HepG2 (cell line): ENCODE measurements around the gene CALM1. TPM values are rescaled to one million over a fixed set of nuclear protein-coding genes. Genes with fewer than 3 reads are reported as not detected.

ENCODE experiments used
- ATAC-seq: fragments of 200-7000 bp; cut with Tn5 transposase; 3 replicates; pipeline ENCODE4 v1.9.1; 2020; ENCODE audit warnings: mild to moderate bottlenecking, moderate library complexity
- BruUV-seq: library from RNA; stranded (reverse); fragments of 400-500 nt; replicated peaks from 2 replicates; lab custom pipeline; 2021; lab: Mats Ljungman, UMichigan
- CTCF ChIA-PET: fragments of 300-600 bp; formaldehyde crosslinking; extraction: SDS; loops from one replicate; lab custom pipeline; 2021; ENCODE audit warnings: low total read pairs, inconsistent platforms, low intra/inter-chr PET ratio; lab: Yijun Ruan, JAX
- POLR2A ChIA-PET: fragments of 350-600 bp; sonication (Branson Sonifier 250); formaldehyde crosslinking; loops from one replicate; lab custom pipeline; 2020; ENCODE audit warnings: antibody characterized with exemption, inconsistent platforms; lab: Yijun Ruan, JAX
- DNase-seq: peaks from one replicate; pipeline ENCODE4 v3.0.0-alpha.2; 2015; ENCODE audit warnings: low spot score
- FAIRE-seq: peaks from 3 replicates; lab custom pipeline; 2011; peaks lifted over from hg19 to GRCh38; lab: Jason Lieb, UNC
- H2AFZ ChIP-seq: one replicate; pipeline ENCODE4 v1.6.1; 2011; ENCODE audit warnings: low read length, inconsistent platforms
- H3K27ac ChIP-seq: fragments of 300-600 bp; 3 replicates; pipeline ENCODE4 v1.8.0; 2011; ENCODE audit warnings: mixed run types, mild to moderate bottlenecking, mixed read lengths, low read length, inconsistent platforms; ENCODE audit not compliant: insufficient read depth; ENCODE audit errors: extremely low read length
- H3K27me3 ChIP-seq, 2 experiments: fragments of 200-600 bp in 1 of 2; 2 replicates in 1 of 2; 3 replicates in 1 of 2; pipeline versions ENCODE4 v1.6.0 to v1.8.0; 2011; ENCODE audit warnings: low read length in 2 of 2, mild to moderate bottlenecking in 2 of 2, moderate library complexity in 2 of 2, inconsistent platforms in 1 of 2; ENCODE audit not compliant: insufficient read depth in 2 of 2, control insufficient read depth in 1 of 2
- H3K36me3 ChIP-seq, 2 experiments: fragments of 200-600 bp in 1 of 2; replicated peaks in 1 of 2; 2 replicates in 1 of 2; 3 replicates in 1 of 2; pipeline versions ENCODE4 v1.5.1 to v1.8.0; 2011; ENCODE audit warnings: low read length in 2 of 2, inconsistent platforms in 1 of 2; ENCODE audit not compliant: insufficient read depth in 2 of 2, control insufficient read depth in 1 of 2
- H3K4me1 ChIP-seq: 2 replicates; pipeline ENCODE4 v1.5.1; 2012; ENCODE audit warnings: low read length, inconsistent platforms; ENCODE audit not compliant: insufficient read depth
- H3K4me2 ChIP-seq: 2 replicates; pipeline ENCODE4 v1.6.0; 2011; ENCODE audit warnings: low read depth, low read length, inconsistent platforms
- H3K4me3 ChIP-seq, 3 experiments: fragments of 200-600 bp in 1 of 3; sonication (generic), shearing (Covaris generic) in 1 of 3; replicated peaks in 1 of 3; 2 replicates each; pipeline ENCODE4 v1.5.1; 2011 to 2016; ENCODE audit warnings: low read length in 3 of 3, inconsistent platforms in 2 of 3, low read depth in 2 of 3, mild to moderate bottlenecking in 2 of 3, control low read depth in 1 of 3, mixed read lengths in 1 of 3; ENCODE audit not compliant: insufficient read depth in 1 of 3
- H3K79me2 ChIP-seq: one replicate; pipeline ENCODE4 v1.6.1; 2011; ENCODE audit warnings: low read length, inconsistent platforms; ENCODE audit not compliant: insufficient read depth
- H3K9ac ChIP-seq: 2 replicates; pipeline ENCODE4 v1.6.0; 2011; ENCODE audit warnings: mild to moderate bottlenecking, low read depth, low read length, inconsistent platforms; ENCODE audit not compliant: insufficient read depth
- H3K9me3 ChIP-seq: 2 replicates; pipeline ENCODE4 v1.5.1; 2012; ENCODE audit warnings: mild to moderate bottlenecking, low read length
- H4K20me1 ChIP-seq: 2 replicates; pipeline ENCODE4 v1.6.0; 2011; ENCODE audit warnings: inconsistent platforms, mild to moderate bottlenecking, low read length, moderate library complexity; ENCODE audit not compliant: insufficient read depth
- FOSL2 ChIP-seq: sonication (generic); formaldehyde crosslinking; IDR thresholded peaks from 2 replicates; pipeline ENCODE4 v1.4.0; 2020; ENCODE audit warnings: missing genetic modification reagents
- MAFF ChIP-seq: IDR thresholded peaks from 2 replicates; pipeline ENCODE4 v1.6.1; 2011; ENCODE audit warnings: low read depth, low read length, improper control_type of control experiment
- MAFG ChIP-seq: sonication (generic); formaldehyde crosslinking; IDR thresholded peaks from 2 replicates; pipeline ENCODE4 v1.5.1; 2020; ENCODE audit warnings: mild to moderate bottlenecking, missing genetic modification reagents
- MAFK ChIP-seq, 2 experiments: IDR thresholded peaks in 1 of 2; conservative IDR thresholded peaks in 1 of 2; 2 replicates each; pipeline ENCODE4 v1.6.1; 2011; ENCODE audit warnings: improper control_type of control experiment in 2 of 2, low read length in 2 of 2
- MTA1 ChIP-seq: sonication (generic); formaldehyde crosslinking; IDR thresholded peaks from 2 replicates; pipeline ENCODE4 v1.4.0; 2020; ENCODE audit warnings: missing genetic modification reagents, mild to moderate bottlenecking, borderline replicate concordance
- MXD1 ChIP-seq: sonication (generic); formaldehyde crosslinking; IDR thresholded peaks from 2 replicates; pipeline ENCODE4 v1.4.0; 2020; ENCODE audit warnings: mild to moderate bottlenecking, missing genetic modification reagents
- NFE2 ChIP-seq: sonication (generic); formaldehyde crosslinking; IDR thresholded peaks from 2 replicates; pipeline ENCODE4 v1.4.0; 2020; ENCODE audit warnings: missing genetic modification reagents
- NFE2L2 ChIP-seq: fragments of 150-350 bp; IDR thresholded peaks from 2 replicates; pipeline ENCODE4 v1.6.1; 2014; ENCODE audit warnings: low read length
- PHF5A ChIP-seq: IDR thresholded peaks from one replicate; pipeline ENCODE4 v1.6.1; 2018; ENCODE audit warnings: low read depth, missing genetic modification reagents; ENCODE audit not compliant: unreplicated experiment
- RNF2 ChIP-seq: fragments of 450-650 bp; conservative IDR thresholded peaks from 2 replicates; pipeline ENCODE4 v1.6.1; 2016; ENCODE audit warnings: low read depth
- SAP130 ChIP-seq: IDR thresholded peaks from 2 replicates; pipeline ENCODE4 v1.6.1; 2016; ENCODE audit warnings: low read depth
- SETDB1 ChIP-seq: sonication (generic); formaldehyde crosslinking; IDR thresholded peaks from 2 replicates; pipeline ENCODE4 v1.5.1; 2020; ENCODE audit warnings: missing genetic modification reagents, mild to moderate bottlenecking, borderline replicate concordance
- ZKSCAN1 ChIP-seq: fragments of 150-350 bp; IDR thresholded peaks from 2 replicates; pipeline ENCODE4 v1.6.1; 2014; ENCODE audit warnings: low read length
- ZNF749 ChIP-seq: sonication (generic); formaldehyde crosslinking; IDR thresholded peaks from 2 replicates; pipeline ENCODE4 v1.8.0; 2022; ENCODE audit warnings: mild to moderate bottlenecking, missing genetic modification reagents, moderate library complexity, borderline replicate concordance
- WGBS: methylation state at CpG from one replicate; pipeline ENCODE4 v1.1.6; 2017; ENCODE audit warnings: low lambda C conversion rate; 5-methylcytosine and 5-hydroxymethylcytosine counted together
- in situ Hi-C: cut with HindIII; loops from 2 replicates; pipeline ENCODE4 v1.10.0; 2017; ENCODE audit warnings: low pct_unique_long_range_greater_than_20kb; ENCODE audit not compliant: extremely low pct_ligation_motif_present
- intact Hi-C: fragments of 100-400 bp; cut with micrococcal nuclease; formaldehyde crosslinking; loops from one replicate; pipeline ENCODE4 v1.10.0; 2022; ENCODE audit not compliant: unreplicated experiment
- polyA plus RNA-seq, 8 experiments: library from polyadenylated mRNA; depleted of rRNA in 3 of 8; stranded (reverse) in 7 of 8; unstranded in 1 of 8; fragments of >200 nt; fragmentation: Illumina TruSeq in 4 of 8; extraction: Trizol in 4 of 8; gene quantifications; 2 replicates each; pipeline versions ENCODE4 v1.2.1 to v1.2.3, GENCODE V29; 2011 to 2016; ENCODE audit warnings: low read depth in 4 of 8, missing spikeins in 1 of 8, mixed read lengths in 1 of 8; ENCODE audit not compliant: insufficient read depth in 1 of 8
- total RNA-seq, 5 experiments: library from RNA; depleted of rRNA; stranded (reverse); fragments of >200 nt; fragmentation: Illumina TruSeq; extraction: Trizol; gene quantifications; 2 replicates each; pipeline ENCODE4 v1.2.3, GENCODE V29; 2016; ENCODE audit warnings: low read depth in 1 of 5

The CALM1 gene
- total and polyA plus RNA-seq, 2 of the 13 experiments (the other 11 are each of a cell fraction or from before 2014, with no cell fraction given) = 110 to 238 TPM

GRCh38 chr14:90388437-90388836 lies 8.4 kb upstream of the CALM1 start:
- H3K4me1 ChIP-seq = peaks cover 28% of the 10 kb centered on the region
- H2AFZ ChIP-seq = no peak overlapping the region
- DNase-seq = no peak
- 54% methylated on average over 4 of the region's 4 CpGs for WGBS
- H3K9me3 ChIP-seq = no peaks in the 10 kb centered on the region
- ChIA-PET POLR2A (interaction anchor here (8.4 kb wide), 1 partner anchor 8 kb away, joined by 105 read pairs; the partner anchor contains the start of gene CALM1), CTCF (no interaction called here)
- H4K20me1 ChIP-seq = no peaks in the 10 kb centered on the region
- in situ Hi-C loops = no loop called here
- no TSS peak for BruUV-seq
- no peaks in the 10 kb centered on the region for H3K79me2 ChIP-seq
- FAIRE-seq = no peak
- no peak for ATAC-seq
- TF ChIP-seq NFE2L2 (peak; percentile 95), ZKSCAN1 (no peak), NFE2 (CRISPR knock-in tag) (0 out of 2 replicates have a peak, but pooled peaks have one; percentile 70), MAFF (peak; percentile 100), MXD1 (no peak), MAFK (conservative IDR thresholded peaks at IDR 0.05 in 1 of 2, IDR thresholded peaks at IDR 0.05 in 1 of 2; ENCODE audit: low read length in 2 of 2) (peak; percentile 100), SETDB1 (CRISPR knock-in tag) (no peak), FOSL2 (CRISPR knock-in tag) (peak; percentile 38; the same call in 1 of the 2 replicates), MAFG (peak; percentile 90)
- no peak overlapping the region for H3K4me3 ChIP-seq
- intact Hi-C loops = no loop called here
- H3K27me3 ChIP-seq = peaks cover 0 to 5% of the 10 kb centered on the region in 2 experiments; a peak in 1 of 5 replicates
- no peak overlapping the region for H3K9ac ChIP-seq
- H3K27ac ChIP-seq = no peak overlapping the region
- H3K4me2 ChIP-seq = no peak overlapping the region
- H3K36me3 ChIP-seq = no peaks in the 10 kb centered on the region

- Histone ChIP-seq H3K4me3 (no peak overlapping the region), H3K9me3 (no peaks in the 10 kb centered on the region), H3K36me3 (no peaks in the 10 kb centered on the region), H3K4me1 (peaks cover 28% of the 10 kb centered on the region), H4K20me1 (no peaks in the 10 kb centered on the region), H3K27ac (no peak overlapping the region), H3K4me2 (no peak overlapping the region), H3K79me2 (no peaks in the 10 kb centered on the region), H3K9ac (no peak overlapping the region), H3K27me3 (peaks cover 0 to 5% of the 10 kb centered on the region in 2 experiments; a peak in 1 of 5 replicates), H2AFZ (no peak overlapping the region)
- in situ Hi-C loops (no loop called here), intact Hi-C loops (no loop called here)
- no TSS peak for BruUV-seq
- ChIA-PET CTCF (no interaction called here), POLR2A (interaction anchor here (8.4 kb wide), 1 partner anchor 7 kb away, joined by 105 read pairs; the partner anchor contains the start of gene CALM1)
- WGBS = 87% methylated on average over 1 of the region's 1 CpG
- no peak for DNase-seq
- no peak for FAIRE-seq
- no peak for ATAC-seq
- TF ChIP-seq ZNF749 (CRISPR knock-in tag) (no peak), SAP130 (no peak), PHF5A (CRISPR knock-in tag) (no peak), MTA1 (CRISPR knock-in tag) (no peak), RNF2 (no peak)
Measured at GRCh38 chr14:90388982-90389381, 7.8 kb upstream of the CALM1 start.
